ENCODE results near the gene METTL15.
"Not testable (repeated sequence)": the region's sequence is repeated elsewhere in the genome, so short reads cannot be mapped to it uniquely, and the experiment has no call there.

METTL15 gene, protein sequence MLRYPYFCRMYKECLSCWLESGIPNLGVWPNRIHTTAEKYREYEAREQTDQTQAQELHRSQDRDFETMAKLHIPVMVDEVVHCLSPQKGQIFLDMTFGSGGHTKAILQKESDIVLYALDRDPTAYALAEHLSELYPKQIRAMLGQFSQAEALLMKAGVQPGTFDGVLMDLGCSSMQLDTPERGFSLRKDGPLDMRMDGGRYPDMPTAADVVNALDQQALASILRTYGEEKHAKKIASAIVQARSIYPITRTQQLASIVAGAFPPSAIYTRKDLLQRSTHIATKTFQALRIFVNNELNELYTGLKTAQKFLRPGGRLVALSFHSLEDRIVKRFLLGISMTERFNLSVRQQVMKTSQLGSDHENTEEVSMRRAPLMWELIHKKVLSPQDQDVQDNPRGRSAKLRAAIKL

GRCh38 chr11:28107750-28108618 is at the start of gene METTL15, which contains the start of gene KIF18A:
Gene METTL15 (plus strand): TSS chr11:28108388. CDS start chr11:28113335, 4,947 bp downstream.
Gene KIF18A (minus strand): TSS chr11:28108156. CDS start chr11:28097947, 10,209 bp downstream.
- DNase-seq (ENCODE audit: low read depth) = peak; percentile 99

- no peak for DNase-seq (ENCODE audit: low read depth)
Observed at GRCh38 chr11:28071305-28071704, 36.9 kb upstream of the METTL15 start.

GRCh38 chr11:28072321-28072720 is 35.9 kb upstream of the METTL15 start:
- DNase-seq (ENCODE audit: low read depth) = no peak

DNA sequence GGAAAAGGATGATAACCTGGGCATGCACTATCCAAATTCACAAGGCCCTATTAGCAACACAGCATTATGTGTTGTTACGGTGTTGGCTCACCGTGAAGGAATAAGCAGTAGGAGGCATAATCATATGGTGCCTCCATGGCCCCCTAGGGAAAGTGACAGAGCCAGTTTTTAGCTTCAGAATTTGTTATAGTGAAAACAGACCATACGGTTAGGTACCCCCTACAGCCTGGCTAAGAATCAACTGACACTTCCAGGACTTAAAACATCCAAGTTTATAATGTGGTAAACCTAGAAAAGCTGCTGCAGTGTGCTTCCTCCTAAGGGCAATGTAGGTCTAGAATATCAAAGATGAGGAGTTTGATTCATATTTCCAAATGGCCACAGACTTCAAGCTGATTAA is 30.7 kb upstream of the METTL15 start:
- DNase-seq (ENCODE audit: low read depth) = no peak

- DNase-seq (ENCODE audit: low read depth) = no peak
Observed at GRCh38 chr11:28083118-28083517, 25.1 kb upstream of the METTL15 start.

GRCh38 chr11:28086569-28086968 is 21.6 kb upstream of the METTL15 start:
- no peak for DNase-seq (ENCODE audit: low read depth)

DNA sequence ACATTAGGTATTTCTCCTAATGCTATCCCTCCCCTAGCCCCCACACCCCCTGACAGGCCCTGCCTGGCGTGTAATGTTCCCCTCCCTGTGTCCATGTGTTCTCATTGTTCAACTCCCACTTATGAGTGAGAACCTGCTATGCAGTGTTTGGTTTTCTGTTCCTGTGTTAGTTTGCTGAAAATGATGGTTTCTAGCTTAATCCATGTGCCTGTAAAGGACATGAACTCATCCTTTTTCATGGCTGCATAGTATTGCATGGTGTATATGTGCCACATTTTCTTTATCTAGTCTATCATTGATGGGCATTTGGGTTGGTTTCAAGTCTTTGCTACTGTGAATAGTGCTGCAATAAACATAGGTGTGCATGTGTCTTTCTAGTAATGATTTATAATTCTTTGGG is 21.0 kb upstream of the METTL15 start:
- DNase-seq (ENCODE audit: low read depth) = not testable (repeated sequence)

GRCh38 chr11:28087693-28088092 is 20.5 kb upstream of the METTL15 start:
- not testable (repeated sequence) for DNase-seq (ENCODE audit: low read depth)

DNA sequence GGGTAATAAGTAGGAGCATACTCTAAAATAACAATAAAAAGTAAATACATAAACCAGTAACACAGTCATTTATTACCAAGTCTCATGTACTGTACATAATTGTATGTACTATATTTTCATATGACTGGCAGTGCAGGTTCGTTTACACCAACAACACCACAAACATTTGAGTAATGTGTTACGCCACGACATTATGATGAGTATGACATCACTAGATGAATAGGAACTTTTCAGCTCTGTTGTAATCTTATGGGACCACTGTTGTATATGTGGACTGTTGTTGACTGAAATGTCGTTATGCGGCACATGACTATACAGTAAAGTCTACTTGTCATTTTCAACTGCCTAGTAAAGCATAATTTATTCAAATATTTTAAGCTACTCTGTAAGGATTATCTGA is 18.8 kb upstream of the METTL15 start:
- no peak for DNase-seq (ENCODE audit: low read depth)

DNA sequence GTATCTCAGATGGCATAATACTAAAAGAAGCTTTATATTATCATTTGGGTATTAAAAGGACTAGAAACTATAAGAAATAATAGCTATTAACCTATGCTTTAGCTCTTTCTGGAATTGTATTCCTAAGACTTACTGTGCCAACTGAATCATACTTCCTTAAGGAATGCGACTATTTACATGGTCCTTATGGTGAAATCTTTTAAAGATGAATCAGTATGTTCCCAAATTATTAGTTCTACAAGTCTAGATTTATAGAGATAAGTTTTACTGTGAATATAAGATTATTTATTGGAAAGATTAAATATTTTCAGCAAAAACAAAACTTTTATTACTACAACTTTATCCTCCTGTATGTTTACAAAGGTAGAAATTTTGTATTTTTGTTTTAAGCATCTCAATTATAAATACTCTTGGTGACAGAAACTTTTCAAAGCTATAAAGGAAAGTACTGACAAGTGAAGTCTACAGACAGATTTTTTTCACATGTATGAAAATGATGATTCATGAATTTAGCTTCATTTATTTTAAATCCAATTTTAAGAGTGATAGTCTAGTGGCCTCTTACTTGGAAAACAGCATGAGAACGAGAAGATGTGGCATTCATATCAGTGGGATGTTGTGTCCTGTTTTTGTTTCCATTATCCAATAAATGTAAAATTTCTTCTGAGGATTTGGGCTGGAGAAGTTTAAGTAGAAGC is 18.0 kb upstream of the METTL15 start:
- DNase-seq (ENCODE audit: low read depth) = no peak

GRCh38 chr11:28092786-28093185 is 15.4 kb upstream of the METTL15 start:
- no peak for DNase-seq (ENCODE audit: low read depth)

GRCh38 chr11:28098257-28098656 is 9.9 kb upstream of the METTL15 start:
- DNase-seq (ENCODE audit: low read depth) = no peak

DNA sequence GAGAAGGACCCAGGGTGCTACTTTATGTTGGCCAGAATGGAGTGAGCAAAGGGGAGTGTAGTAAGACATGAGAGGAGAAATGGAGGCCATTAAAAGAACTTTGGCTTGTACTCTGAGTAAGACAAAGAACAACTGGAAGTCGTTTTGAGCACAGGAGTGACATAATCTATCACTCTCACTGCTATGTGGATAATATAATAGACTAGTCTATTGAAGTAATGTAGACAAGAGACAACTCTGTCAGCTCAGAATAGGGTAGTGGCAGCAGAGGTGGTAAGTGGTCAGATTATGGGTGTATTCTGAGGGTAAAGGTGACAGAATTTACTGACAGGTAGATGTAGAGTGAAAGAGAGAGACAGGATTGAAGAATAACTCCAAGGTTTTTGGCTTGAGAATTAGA is 8.5 kb upstream of the METTL15 start:
- DNase-seq (ENCODE audit: low read depth) = no peak

DNA sequence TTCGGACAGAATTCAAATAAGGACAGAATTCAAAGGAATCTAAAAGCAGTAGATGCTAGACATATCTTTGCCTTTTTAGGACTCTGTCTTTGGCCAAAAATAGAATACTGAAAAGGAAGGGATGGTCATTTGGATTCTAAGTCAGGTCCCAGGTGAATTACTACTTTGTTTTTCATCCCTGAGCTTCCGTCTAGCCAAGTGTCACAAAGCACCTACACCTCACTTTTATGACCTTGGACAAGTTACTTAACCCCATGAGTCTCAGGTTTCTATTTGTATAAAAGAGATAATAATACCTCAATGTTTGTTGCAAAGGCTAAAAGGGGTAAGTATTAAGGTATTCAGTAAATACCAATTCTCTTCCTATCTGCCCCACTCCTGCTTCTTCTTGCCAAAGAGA is 7.5 kb upstream of the METTL15 start:
- DNase-seq (ENCODE audit: low read depth) = no peak

DNA sequence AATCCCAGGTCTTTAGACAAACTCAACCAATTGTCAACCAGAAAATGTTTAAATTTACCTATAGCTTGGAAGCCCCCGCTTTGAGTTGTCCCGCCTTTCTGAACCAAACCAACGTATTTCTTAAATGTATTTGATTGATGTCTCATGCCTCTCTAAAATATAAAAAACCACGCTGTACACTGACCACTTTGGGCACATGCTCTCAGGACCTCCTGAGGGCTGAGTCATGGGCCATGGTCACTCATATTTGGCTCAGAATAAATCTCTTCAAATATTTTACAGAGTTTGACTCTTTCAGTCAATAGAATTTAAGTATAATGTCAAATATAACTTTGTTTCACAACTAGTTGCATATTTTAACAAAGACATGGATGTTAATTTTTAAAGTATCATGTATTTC is 5.9 kb upstream of the METTL15 start:
- not testable (repeated sequence) for DNase-seq (ENCODE audit: low read depth)

- no peak for DNase-seq (ENCODE audit: low read depth)
Observed at GRCh38 chr11:28104425-28104824, 3.8 kb upstream of the METTL15 start.

- DNase-seq (ENCODE audit: low read depth) = no peak
Observed at GRCh38 chr11:28104984-28105383, 3.2 kb upstream of the METTL15 start.

DNA sequence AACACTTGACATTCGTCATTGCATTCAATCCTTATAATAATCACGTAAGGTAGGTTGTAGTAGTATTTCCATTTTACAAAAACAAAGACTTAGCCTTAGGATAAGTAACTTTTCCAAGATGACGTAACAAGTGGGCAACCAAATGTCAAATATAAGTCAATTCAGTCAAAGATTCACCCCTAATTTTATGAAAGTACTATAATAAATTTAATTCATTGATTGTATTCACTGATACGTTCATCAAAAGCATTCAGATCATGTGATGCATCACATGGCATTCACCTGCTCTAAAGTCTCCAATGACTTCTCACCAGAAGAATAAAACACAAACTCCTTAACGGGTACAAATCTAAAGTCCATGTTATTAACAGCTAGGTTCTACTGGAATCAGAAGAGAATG is 2.3 kb upstream of the METTL15 start:
- no peak for DNase-seq (ENCODE audit: low read depth)

DNA sequence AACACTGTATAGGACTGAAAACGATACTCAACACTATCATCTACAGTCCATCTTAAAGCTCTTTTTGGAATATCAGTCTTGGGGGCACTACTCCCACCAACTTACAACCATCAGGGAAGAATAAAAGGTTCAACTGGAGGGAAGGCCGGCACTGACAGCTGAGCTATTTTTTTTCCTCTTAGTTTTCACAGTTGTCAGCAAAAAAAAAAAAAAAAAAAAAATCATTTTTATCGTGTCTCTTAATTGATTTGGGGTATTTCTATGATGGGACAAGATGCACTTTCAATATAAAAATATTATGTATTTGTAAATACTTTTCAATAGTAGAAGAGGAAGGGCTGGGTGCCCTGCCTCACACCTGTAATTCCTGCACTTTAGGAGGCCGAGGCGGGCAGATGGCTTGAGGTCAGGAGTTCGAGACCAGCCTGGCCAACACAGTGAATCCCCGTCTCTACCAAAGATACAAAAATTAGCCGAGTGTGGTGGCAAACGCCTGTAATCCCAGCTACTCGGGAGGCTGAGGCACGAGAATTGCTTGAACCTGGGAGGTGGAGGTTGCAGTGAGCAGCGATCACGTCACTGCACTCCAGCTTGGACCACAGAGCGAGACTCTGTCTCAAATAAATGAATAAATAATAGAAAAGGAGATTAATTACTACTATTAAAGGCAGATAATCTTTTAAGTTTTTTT is 1.7 kb upstream of the METTL15 start:
- no peak for DNase-seq (ENCODE audit: low read depth)

DNA sequence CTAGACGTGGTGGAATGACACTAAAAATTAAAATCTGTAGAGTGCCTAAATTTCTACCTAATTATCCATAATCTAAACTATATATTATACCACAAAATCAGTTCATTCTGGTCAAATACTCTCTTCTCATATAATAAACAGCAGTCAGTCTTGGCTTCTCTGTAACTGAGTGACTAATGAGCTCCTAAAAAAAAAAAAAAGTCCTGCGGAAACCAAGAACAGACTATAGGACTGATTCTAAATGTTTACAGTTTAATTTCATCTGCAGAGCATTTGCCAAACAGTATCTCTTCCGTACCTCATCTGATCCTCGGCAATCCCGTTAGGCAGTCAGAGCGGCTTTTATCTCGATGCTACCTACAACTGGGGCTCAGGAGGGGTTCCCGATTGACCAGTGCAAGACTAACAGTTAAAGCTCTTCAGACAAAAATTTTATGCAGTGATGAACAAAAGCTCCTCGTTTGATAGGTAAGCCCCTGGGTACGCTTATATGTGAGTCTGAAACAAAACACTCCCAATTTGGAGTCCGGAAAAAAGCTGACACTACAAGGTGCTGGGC is 918 bp upstream of the METTL15 start:
- DNase-seq (ENCODE audit: low read depth) = no peak

- no peak for DNase-seq (ENCODE audit: low read depth)
Observed at GRCh38 chr11:28108958-28109357, 770 bp downstream of the METTL15 start.
